Raji (cell line): ENCODE results near the gene TMCC1.

Experiments
- POLR2A ChIP-seq: IDR thresholded peaks from 2 replicates; pipeline ENCODE4 v1.6.1; 2011; ENCODE audit warnings: low read depth, low read length, control low read depth; ENCODE audit not compliant: insufficient read depth

Gene TMCC1

GRCh38 chr3:129822679-129823078 lies 70.8 kb downstream of the TMCC1 start:
- no peak for TF ChIP-seq POLR2A

GRCh38 chr3:129822241-129822640 lies 71.3 kb downstream of the TMCC1 start:
- no peak for TF ChIP-seq POLR2A

DNA sequence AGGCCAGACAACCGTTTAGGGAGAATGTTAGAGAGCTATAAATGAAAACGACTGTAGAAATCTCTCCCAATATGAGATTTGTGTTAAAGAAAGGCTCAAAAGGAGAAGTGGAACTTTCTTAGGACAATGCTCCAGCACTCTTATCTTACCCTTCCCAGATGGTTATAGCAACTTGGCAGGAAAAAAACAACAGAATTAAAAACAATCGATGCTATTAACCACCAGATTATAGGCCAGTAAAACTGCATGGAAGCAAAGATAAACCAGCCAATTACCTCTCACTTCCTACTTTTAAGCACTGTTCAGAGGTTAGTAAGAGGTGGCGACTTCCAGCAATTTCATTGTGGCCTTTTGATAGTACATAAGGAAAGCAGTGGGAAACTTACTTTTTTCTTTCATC lies 72.9 kb downstream of the TMCC1 start:
- TF ChIP-seq POLR2A = no peak

- TF ChIP-seq POLR2A = no peak
Measured at GRCh38 chr3:129812589-129812988, 80.9 kb downstream of the TMCC1 start.

DNA sequence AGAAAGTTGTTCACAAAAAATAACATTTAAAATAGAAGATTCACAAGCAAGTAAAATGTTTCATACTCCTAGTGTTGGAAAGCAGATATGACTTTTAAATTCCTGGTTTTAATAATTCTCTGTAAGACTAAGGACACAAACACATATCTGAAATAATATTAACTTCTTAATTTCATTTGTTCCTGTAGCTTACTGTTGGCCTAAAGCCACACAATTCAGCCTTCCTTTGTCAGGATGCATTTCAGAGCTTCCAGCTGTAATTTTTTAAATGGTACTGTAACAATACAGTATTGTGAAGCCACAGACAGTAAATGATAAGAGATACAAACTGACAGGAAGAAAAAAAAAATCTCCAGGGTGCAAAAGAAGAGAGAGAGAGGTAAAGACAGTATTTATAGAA lies 84.2 kb downstream of the TMCC1 start:
- no peak for TF ChIP-seq POLR2A

DNA sequence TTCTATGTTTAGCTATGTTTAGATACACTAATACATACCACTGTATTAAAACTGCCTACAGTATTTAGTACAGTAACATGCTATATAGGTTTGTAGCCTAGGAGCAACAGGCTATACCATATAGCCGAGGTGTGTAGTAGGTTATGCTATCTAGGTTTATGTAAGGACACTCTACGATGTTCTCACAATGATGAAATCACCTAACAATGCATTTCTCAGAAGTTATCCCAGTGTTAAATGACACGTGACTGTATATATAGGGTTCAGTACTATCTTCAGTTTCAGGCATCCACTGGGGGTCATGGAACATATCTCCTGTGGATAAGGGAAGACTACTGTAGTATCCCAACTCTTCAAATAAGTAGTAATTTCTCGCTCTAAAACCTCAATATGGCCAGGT lies 97.4 kb downstream of the TMCC1 start:
- no peak for TF ChIP-seq POLR2A

DNA sequence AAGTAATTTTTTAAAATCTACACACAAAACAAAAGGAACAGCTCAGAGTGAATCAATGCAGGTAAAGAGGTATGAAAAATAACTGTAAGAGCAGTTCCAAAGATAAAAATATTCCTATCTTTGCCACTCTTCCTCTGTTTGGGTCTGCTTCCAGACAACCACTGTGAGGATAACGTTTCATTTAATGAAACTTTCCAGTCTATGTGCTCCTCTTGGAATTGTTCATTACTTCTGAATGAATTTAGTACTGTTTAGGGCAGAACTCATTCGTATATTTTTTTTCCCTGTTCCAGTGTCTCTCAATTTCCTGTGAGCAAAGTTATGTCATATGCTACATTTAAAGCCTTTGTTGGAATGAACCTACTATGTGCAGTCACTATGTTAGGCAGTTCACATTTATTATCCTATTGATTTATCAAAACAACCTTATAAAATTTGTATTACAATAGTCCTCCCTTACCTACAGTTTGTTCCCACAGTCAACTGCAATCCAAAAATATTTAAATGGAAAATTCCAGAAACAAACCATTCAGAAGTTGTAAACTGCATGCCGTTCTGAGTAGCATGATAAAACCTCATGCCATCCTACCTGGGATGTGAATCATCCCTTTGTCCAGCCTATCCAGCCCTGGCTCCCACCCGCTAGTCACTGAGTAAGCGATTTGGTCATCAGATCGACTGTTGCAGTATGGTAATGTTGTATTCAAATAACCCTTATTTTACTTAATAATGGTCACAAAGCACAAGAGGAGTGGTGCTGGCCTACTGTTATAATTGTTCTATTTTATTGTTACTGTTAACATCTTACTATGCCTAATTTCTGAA lies 98.1 kb downstream of the TMCC1 start:
- no peak for TF ChIP-seq POLR2A

GRCh38 chr3:129794311-129795185 lies 99.0 kb downstream of the TMCC1 start:
- no peak for TF ChIP-seq POLR2A

DNA sequence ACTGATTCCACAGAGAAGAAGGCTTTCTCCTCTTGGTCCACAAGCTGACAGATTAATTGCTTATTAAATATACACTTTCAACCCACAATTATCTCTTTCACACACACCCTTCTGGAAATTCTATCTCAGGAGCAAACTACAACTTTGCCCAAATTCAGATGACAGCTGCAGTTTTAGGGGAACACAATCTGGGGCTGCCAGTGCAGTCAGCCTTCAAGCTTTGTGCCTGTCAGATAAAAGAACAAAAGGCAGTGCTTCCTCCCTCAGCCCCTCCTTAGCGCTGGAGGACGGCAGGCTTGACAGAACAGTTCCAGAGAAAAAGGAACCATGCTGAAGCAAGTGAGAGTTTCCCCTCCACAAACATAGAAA lies 99.6 kb downstream of the TMCC1 start:
- no peak for TF ChIP-seq POLR2A

GRCh38 chr3:129793319-129793718 lies 100.2 kb downstream of the TMCC1 start:
- no peak for TF ChIP-seq POLR2A

- TF ChIP-seq POLR2A = no peak
Measured at GRCh38 chr3:129783470-129783869, 110.0 kb downstream of the TMCC1 start.

DNA sequence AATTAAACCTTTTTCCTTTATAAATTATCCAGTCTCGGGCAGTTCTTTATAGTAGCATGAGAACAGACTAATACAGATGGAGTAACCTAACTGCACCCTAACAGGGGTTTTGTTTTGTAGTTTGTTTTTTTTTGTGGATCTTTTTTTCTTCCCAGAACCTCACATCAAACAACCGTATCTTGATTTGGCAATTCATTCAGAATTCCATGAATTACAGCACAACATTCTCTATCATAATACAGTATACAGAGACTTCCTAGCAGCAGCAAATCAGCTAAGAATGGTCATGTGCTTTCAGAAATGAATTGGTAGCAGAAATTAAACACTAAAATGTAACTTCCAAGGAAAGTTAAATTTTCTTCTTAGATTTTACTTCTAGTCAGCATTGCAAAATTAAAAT lies 114.6 kb downstream of the TMCC1 start:
- TF ChIP-seq POLR2A = no peak

DNA sequence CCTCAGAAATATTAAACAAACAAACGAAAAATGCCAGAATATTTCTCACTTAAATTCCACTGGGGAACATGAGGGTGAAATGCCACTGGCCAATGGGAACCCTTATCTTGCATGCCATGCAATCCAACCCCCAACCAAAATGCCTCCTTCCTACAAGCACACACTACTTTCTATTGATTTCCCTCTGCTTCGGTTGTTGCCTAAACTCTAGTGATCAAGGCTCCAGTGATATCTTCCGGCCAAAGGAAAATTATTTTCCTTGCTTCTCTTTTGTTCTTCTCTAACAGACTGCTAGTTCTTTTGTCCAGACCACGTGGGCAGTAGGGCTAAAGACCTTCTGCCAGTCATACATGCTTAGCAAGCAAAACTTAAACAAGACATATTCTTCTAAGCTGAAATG lies 115.7 kb downstream of the TMCC1 start:
- TF ChIP-seq POLR2A = no peak

DNA sequence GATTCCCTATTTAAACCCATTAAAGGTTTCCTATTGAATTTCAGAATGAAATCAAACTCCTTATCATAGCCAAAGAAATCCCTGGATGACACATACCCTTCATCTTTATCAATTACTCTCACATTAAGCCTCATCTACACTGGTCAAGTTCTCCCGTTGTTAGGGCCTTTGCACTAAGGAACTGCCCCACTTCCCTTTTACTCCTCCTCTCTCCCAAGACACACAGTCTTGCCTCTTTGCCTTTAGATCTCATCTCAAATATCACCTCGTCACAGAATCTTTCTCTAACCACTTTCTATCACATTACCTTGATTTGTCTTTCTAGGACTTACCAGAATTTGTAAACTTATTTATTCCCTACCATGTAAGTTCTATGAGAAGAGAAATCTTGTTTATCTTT lies 117.6 kb downstream of the TMCC1 start:
- TF ChIP-seq POLR2A = no peak

DNA sequence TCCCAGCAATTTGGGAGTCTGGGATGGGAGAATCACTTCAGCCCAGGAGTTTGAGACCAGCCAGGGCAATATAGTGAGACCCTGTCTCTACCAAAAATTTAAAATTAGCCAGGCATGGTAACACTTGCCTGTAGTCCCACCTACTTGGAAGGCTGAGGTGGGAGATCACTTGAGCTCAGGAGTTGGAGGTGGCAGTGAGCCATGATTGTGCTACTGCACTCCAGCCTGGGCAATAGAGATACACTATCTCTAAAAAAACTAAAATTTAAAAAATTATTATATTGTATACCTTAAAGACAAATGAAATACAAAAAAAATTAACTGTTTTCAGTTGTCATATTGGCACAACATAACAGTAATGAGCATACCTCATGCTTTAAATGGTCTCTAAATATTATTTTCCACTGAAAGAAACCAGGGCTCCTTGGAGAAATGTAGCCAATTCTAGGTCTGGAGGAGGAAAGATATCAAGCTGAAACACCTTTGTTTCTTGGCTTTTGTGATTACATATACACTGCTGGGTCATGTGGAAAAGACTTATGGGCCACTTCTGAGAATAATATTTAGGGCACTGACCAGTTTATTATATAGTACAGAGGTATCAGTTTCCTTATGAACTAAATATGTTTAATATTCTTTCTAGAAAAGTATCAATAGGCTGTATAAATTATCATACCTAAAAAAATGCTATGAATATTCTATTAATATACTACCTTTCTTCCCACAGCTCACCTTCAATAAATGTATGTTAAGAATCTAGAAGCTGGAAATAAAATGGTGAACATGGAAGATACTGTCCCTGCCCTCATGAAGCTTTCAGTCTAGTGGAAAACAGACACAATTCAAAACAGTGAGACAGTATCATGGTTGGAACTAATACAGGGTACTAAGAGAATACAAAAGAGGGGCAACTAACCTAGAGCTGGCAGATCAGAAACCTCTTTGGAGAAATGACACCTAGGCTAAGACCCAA lies 119.5 kb downstream of the TMCC1 start:
- TF ChIP-seq POLR2A = no peak

DNA sequence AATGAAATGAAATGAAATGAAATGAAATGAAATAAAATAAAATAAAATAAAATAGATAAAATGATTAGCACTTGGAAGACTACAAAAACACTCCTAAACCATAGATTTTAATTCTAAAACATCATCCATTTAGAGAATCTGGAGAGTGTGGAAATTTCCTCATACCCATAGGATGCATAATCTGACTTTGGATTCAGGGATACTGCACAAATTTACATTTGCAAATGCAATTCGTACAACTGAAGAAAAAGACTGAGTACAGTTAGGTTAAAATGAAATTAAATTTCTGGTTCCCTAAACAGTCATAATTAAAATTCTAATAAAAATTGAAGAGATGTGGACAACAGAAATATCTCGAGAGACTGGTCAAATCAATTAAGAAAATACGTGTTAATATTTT lies 122.9 kb downstream of the TMCC1 start:
- no peak for TF ChIP-seq POLR2A

DNA sequence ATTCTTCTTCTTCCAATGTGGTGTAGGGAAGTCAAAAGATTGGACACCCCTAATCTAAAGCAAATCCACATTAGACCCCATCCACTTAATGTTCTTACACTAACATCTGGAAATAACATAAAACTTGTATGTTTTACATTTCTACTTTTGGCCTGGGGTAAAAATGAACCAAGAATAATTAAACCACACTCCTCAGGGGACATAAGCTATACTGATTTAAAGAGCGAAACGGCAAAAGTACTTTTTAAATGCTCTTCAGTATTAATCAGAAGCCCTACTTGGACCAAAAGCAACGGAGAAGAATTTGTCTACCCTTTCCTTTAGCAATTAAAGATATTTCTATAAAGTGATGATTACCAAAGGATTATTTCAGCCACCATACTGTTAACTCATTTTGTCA lies 123.9 kb downstream of the TMCC1 start:
- no peak for TF ChIP-seq POLR2A
